HG03066 (cell line): ENCODE results near the gene SMAD3.
"Not testable (repeated sequence)": the region's sequence is repeated elsewhere in the genome, so short reads cannot be mapped to it uniquely, and the experiment has no call there.

Experiments used
- ATAC-seq: cut with Tn5 transposase; IDR thresholded peaks from one replicate; pipeline ENCODE4 v1.9.1; 2021; ENCODE audit warnings: low read depth; ENCODE audit not compliant: unreplicated experiment

The SMAD3 gene

DNA sequence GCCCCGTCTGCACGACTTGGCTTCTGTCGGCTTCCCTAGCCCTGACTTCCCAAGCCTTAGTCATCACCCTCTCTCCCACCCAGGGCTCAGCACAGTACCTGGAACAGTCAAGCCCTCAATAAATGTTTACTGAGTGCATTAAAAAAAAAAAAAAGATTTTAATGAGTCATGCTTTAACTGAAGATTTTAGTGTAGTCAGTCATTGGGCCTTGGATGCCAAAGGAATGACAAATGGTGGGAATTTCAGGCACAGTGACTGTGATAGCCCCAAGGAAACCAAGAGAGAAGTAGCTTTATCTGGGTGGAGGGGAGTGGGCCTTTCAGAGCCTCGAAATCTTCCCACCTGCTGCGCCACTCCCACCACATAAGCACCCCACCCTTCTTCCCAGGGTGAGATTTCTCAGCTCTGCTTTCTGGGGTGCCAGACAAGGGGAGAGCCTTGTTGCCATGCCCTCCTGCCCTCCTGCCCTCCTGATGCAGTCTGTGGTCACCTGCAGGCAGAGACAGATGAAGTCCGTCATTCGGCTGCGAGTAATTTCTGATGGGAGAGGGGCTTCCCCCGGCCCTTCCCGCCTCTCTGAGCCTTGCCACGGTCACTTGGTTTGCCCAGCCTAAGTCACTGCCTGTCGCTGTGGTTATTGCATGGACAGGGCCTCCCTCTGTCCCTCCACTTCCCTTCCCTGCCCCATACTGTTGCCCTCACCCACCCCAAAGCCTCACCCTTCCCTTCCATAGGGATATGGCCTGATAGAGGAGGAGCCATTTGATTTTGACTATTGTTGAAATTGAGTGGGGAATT lies 41.8 kb downstream of the SMAD3 start:
- ATAC-seq = no peak

DNA sequence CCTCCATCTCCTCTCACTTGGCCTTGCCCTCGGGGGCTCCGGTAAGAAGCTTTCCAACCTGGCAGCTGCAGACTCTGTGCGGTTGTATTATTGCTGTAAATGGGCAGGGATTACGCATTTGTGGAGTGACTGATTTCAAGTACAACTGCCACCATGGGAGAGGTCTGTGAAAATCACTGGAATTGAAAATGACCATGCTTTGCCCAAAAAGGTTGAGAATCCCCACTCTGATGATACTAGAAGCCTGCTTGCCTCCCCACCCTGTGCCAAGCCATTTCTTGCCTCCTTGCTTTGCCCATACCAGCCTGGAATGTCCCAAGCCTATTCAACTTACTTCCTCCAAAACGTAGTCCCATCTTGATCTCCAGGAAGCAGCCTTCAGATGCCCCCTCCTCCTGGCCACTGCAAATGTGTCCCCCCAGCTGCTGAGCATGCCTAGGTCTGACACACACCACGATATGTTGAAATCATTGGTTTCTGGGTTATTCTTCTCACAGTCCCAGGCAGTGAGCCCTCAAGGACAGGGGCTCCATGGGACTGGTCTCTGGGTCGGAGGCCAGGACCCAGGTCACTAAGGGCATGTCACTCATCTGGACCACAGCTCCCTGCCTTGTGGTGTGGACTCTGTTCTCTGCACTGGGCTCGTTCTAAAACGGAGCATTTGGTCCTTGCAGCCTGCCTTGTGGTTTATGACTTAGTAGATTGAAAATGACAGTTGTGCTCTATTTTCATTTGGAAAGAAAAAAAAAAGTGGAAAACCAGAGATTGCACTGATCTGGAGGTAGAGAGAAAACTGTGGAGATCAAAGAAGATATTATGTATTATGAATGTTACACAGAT lies 42.9 kb downstream of the SMAD3 start:
- no peak for ATAC-seq

DNA sequence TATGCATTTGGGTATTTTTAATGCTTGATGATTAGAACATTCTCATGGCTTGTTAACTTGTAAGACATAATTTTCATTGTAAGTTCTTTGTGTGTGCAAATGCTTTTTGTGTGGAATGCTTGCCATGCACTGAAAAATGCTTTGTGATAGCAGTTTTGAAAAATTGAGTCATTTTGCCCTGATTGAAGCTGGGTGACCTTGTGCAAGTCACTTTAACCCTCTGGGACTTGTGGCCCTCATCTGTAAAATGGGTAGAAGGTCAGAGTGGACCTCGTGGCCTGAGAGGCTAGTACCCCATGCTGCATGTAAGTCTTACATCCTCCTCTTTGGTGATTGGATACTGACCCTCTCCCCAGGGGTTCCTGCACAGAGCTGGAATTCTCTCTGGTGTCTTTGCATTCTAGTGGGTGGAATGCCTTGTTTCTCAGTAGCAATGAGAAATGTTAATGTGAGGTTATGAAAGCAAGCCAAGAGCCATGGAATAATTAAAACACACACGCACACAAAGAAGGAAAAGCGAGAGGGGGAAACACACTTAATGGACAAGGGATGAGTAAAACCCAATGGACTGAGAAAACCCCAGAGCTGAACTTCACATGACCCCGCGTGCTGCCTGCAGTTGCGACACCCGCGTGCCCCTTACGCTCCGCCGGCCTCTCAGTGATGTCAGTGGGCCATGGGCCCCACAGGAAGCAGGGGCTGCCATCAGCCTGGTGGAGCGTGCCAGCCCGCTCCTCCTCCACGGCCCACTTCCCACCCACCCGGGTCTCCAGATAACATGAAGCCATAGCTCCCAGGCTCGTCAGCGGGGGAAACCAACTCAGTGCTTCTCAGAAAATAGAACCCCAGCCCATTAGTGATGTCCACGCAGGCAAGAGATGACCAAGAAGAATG lies 44.0 kb downstream of the SMAD3 start:
- peak; percentile 67 for ATAC-seq

DNA sequence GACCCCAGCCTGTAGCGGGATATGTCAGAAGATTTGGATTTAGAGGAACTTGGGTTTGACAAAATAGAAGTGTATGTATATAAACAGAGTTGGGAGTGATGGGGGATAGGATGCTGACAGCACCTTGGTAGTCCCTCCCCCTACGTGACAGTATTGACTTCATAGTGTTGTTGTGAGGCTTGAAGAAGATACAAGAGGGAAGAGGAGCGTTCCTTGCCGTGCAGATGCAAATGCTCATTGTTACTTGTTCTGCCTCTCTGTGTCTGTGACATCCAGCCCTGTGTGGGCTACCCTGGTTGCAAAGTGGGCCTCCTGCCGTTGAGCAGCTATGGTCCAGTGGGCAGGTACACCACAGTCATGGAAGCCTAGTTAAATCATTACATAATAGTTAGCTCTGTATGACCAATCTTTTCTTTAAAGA lies 45.0 kb downstream of the SMAD3 start:
- ATAC-seq = no peak

DNA sequence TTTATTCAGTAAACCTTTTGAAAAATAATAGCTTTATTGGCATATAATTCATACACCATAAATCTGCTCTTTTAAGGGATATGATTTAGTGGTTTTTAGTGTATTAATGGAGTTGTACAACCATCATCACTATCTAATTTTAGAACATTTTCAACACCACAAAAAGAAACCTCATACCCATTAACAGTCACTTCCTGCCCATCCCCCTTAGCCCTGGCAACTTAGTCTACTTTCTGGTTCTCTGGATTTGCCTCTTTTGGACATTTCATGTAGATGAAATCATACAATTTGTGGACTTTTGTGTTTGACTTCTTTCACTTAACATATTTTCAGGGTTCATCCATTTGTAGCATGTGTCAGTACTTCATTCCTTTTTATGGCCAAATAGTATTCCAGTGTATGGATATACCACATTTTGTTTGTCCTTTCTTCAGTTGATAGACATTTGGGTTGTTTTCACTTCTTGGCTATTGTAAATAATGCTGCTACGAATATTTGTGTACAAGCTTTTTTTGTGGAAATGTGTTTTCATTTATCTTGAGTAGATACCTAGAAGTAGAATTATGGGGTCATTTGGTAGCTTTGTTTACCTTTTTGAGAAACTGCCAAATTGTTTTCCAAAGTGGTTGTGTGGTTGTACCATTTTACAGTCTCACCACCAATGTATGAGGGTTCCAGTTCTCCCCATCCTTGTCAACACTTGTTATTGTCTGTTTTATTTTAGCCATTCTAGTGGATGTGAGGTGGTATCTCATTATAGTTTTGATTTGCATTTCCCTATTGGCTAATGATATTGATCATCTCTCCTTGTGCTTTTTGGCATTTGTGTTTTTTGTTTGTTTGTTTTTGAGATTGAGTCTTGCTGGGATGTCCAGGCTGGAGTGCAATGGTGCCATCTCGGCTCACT lies 45.8 kb downstream of the SMAD3 start:
- no peak for ATAC-seq

DNA sequence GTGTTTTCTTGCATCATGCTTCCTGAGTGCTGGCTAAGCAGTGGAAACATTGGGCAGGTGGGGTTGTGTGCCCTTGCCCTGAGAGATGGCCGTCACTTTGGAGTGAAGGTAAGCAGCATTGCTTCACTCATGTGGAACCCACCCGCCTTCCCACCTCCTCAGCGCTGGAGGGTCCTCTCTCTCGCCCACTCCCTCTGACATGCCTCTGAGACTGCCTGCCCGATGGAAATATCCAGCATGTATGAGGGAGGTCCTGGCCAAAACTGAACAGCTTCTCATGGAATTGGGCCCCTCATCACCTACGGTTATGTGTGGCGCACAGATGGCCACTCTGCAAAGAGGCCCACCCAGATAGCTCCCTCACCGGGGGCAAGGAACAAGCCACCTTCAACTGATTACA lies 48.6 kb downstream of the SMAD3 start:
- no peak for ATAC-seq

DNA sequence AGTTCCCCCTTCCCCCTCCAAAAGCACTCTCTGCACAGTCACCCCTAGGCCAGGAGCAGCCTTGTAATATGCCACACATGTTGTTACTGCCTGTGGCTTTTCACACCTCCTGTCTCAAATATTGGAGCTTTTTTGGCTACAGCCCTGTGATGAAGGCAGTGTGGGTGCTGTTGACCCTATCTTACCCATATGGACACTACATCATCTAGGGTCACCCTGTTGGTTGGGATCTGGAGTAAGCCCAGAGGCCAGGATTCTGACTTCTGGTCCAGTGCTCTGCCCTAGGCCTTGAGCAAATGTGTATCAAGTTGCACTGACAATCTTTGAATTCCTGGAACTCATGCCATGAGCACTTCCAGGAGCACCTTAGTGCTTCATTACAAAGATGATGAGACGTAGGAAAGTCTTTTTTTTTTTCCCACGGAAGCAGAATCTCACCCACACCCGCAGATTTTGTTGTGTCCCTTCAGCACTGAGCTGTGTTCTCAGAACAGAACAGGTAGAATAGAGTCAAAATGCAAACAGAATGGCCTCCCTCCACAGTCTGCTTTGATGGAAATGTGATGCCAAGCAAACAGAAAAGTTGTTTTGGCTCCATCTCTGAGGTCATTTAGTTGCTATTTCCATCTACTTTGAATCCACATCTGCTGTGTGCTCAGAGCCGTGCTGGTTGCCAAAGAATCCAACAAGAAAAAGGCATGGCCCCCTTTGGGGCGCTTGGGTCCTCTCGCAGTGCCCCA lies 49.6 kb downstream of the SMAD3 start:
- no peak for ATAC-seq

DNA sequence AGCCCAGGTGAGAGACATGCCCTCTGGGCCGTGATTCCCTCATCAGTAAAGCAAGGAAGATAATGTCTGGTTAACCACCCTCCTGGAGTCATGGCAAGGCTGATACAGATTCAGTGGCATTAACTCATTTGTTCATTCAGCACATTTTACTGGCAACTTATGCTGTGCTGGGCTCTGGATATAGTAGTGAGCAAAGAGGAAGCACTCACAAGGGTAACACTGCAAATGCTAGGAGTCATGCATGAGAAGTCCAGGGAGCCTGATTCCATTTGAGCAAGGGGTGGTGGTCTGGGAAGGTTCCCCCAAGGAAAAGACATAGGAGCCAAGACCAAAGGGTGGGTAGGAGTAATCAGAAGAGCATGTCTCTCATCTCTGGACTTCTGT lies 50.2 kb downstream of the SMAD3 start:
- no peak for ATAC-seq

DNA sequence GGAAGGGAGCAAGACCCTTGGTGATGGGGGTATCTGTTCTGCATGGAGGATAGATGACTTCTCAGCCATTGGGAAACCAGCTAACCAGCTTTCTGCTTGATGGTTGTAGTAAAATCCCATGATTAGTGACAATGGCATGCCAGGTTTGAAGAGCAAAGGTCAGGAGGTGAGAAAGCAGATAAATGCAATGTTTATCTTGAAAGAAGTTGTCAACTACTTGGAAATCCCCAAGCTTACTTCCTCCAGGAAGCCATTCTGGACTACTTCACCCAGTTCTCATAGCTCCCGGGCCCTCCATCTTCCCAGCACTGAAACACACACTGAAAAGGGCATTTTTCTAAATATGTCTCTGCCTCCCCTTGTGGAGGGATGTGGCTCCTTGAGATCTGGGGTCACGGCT lies 51.3 kb downstream of the SMAD3 start:
- ATAC-seq = no peak

DNA sequence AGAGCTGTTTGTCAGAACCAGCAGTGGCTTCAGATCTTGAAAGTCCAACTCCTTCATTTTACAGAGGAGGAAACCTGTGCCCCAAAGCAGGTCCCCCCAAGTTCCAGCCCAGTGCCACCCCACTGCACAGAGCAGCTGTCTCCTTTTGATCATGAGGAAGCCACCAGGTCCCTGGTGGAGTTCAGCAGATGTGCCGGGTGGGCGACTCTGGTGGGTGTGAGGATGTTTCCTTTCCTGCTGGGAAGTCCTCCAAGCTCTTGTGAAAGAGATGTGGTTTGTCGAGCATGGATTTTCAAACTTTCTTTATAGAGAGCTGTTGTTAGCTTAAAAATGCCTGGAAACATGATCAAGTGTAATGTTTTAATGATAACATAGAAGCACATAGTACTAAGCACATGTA lies 52.0 kb downstream of the SMAD3 start:
- no peak for ATAC-seq

DNA sequence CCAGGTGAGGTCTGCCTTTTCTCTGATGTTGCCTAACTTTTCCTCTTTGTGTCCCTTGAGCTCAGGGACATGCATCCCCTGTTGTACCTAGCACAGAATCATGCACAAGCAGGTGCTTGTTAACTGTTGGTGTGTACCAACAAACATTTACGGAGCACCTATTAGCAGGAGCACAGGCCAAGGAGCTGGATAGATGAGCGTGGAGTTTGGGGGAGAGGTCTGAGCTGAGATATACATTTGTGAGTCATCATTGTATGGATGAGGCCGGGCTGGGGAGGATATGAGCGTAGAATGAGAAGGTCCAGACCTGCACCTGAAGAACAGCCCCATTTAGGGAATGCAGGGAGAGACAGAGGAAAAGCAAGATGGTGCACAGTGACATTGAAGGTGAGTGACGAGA lies 53.4 kb downstream of the SMAD3 start:
- ATAC-seq = no peak

DNA sequence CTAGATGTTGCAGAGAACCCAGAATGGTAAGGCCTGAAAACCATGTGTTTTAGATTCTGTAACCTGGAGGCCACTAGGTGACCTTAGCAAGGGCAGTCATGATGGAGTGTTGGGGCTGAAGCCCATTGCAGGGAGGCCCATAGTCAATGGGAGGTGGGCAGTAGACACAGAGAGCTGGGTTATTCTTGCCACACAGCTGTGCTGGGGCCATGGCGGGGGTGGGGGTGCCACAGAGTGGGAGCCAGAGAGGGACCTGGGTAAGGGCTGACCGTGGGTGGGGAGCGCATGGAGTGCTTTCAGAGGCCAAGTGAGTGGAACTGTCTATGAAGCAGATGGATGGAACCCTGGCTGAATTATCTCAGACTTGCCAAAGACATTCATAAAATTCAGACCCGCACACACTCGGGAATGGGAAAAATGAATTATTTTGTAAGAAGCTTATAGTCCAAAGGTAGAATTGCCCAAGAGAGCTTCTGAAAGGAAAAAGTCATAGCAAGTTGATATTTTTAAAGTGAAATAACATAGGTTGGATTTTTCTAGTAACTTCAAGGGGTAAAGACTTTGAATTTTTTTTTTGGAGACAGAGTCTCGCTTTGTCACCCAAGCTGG lies 53.9 kb downstream of the SMAD3 start:
- no peak for ATAC-seq

DNA sequence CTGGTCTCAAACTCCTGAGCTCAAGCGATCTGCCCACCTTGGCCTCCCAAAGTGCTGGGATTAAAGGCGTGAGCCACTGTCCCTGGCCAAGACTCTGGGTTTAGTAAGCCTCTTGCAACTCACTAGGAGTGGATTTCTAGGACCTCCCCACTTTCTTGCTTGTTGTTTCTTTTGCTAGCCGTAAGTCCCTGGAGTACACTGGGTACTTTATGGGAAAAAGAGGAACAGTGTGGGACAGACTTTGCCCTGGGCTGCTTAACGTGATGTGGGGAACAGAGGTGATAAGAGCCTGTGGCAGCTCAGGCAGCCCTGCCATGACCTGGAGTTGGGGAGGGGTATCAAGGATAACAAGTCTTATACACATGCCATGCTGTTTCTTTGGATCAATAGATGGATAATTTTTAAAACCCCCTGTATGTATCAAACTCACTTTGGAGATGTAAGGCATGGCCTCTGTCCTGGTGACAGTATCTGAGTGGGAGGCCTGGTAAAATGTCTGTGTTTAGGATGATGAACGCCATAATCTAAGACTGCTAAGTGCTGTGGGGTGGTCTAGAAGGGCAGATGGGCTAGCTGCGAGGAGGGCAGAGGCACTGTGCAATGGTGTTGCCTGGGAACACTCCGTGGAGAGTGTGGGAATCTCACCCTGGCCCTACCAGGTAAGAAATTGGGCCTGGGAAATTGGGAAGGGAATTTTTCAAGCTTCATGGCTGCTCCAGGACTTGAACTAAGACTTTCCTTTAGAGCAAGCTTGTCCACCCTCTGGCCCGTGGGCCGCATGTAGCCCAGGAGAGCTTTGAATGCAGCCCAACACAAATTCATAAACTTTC lies 54.8 kb downstream of the SMAD3 start:
- ATAC-seq = no peak

DNA sequence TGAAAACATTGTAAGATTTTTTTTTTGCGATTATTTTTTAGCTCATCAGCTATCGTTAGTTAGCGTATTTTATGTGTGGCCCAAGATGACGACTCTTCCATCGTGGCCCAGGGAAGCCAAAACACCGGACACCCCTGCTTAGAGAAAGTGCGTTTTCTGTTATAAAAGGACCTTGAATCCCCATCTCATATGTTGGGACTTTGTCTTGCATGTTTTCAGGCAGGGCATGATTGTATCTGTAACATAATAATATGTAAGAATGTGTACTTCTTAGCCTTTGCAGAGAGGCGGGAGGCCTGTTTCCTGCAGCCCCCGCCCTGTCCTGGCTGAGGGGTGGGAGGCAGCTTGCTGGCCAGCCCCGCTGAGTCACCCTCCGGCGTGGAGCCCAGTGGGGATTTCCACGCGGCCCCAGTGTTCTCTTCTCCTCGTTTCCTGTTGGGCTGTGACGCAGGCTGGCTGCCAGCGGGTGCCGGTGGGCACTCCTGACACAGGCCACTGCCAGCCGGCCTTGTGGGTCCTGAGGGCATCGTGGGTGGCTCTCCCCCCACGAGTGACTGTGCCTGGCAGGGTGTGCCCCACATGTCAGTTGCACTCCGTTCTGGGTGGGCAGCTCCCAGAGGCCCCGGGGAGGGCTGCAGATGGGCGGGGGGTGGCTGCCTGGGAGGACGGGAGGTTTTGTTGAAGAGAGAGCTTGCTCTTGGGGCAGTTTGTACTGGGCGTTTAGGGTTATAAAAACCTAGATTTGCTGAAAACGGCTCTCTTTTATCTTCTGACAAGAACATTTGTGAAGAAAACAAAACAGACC lies 55.6 kb downstream of the SMAD3 start:
- ATAC-seq = peak; percentile 58

DNA sequence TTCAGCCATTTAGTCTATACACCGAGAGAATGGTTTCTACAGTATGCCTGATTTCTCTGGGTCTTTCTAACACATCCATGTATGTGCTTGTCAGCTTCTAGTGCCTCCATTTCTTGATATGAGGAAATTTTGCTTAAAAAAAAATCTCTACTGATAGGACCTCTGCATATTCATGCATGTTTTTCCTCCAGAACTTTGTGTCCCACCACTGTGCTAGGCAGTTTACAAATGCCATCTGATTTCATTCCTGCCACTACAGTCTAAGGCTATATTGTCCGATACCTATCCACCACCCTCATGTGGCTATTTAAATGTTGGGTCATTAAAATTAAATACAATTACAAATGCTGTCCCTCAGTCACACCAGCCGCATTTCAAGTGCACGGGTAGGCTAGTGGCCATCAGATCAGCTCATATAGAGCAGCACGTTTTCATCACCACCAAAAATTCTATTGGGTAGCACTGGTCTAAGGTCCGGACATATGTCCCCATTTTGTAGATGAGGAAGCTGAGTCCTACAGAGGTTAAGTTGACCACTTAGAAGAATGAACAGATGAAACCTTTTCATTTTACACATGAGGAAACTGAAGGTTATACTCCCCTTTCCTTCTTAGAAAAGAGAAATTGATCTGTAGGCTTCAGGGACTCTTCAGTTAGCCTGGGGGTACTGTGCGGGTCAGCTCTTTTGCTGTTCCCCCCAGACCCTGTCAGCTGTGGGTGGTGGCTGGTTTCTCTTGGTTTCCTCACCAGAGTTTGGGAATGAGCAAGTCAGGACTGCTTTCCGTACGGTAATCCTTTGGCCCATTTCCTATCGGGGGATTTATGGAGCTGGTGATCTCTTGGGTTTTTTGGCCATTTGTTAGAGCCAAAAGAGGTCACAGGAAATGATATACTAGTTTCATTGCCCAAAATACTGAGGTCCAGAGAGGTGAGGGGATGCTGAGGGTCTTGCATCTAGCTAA lies 56.5 kb downstream of the SMAD3 start:
- peak; percentile 14 for ATAC-seq

DNA sequence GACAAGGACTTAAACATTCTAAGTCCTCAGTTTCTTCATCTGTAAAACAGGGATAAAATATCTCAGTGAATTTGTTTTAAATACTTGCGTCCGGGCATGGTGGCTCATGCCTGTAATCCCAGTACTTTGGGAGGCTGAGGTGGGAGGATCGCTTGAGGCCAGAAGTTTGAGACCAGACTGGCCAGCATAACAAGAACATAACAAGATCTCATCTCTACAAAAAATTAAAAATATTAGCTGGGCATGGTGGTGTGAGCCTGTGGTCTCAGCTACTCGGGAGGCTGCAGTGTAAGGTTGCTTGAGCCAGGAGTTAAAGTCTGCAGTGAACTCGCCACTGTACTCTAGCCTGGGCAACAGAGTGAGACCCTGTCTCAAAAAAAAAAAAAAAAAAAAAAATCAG lies 57.4 kb downstream of the SMAD3 start:
- ATAC-seq = not testable (repeated sequence)
